GM19043 (cell line): ENCODE results near the gene PTPRM.

Experiments used
- ATAC-seq: cut with Tn5 transposase; IDR thresholded peaks from one replicate; pipeline ENCODE4 v1.9.1; 2021; ENCODE audit warnings: low read depth; ENCODE audit not compliant: unreplicated experiment

The PTPRM gene

DNA sequence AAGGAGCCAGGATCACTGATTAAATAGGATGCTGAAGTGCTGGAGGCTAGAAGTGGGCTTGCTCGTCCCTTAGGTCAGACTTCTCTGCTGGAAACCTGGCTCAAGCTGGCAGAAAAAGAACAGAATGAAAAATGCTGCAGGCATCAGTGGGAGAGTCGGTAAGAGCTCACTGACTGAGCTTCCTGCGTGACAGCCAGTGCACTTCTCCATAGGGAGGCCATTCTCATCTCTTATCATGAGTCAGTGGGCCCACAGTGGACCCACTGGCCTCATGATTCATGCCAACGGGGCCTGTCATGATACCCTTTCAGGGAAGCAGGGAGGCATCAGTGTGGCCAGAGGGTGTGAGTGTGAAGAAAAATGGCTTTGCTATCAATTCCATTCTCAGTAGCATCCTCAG, 498.2 kb downstream of the PTPRM start:
- no peak for ATAC-seq

DNA sequence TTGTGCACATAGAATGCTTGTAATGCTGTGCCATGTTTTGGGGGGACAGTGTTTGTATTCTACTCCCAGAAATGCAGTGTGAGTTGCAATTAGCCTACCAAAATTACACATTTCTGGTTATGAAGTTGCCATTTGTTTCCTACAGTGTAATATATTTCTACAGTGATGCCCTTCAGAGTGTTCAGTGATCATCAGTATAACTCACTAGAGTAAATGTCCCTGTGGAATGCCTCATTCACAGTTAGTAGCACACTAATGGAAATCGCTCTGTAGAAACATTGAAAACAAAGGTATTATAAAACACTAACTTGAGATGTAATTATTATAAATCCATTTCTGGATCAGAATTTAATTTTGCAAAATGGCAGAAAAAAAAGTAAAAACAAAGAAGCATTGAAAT, 498.7 kb downstream of the PTPRM start:
- no peak for ATAC-seq

DNA sequence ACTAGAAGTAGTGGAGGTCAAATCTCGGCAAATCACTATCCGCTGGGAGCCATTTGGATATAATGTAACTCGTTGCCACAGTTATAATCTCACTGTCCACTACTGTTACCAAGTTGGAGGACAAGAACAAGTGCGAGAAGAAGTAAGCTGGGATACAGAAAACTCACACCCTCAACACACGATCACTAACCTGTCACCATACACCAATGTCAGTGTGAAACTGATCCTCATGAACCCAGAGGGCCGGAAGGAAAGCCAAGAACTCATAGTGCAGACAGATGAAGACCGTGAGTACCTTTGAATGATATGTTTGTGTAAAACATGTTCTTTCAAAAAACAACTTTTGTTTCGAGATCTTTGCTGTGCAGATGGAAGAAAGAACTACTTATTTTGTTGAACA, 502.6 kb downstream of the PTPRM start:
- no peak for ATAC-seq

DNA sequence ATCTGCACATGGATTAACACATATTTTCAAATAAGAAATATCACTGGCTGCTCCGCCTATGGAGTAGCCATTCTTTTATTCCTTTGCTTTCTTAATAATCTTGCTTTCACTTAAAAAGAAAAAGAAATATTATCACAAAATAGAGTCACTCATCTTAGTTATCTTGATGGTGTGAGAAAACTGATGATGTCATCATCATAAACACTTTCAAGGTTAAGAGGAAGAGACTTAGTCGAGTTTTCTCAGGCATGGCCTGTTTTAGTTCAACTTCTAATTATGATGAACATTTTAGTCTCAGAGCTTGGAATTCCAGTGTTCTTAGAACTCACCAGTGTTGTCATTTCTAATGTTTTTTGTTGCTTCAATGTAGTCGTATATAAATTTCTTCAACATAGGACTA, 506.1 kb downstream of the PTPRM start:
- no peak for ATAC-seq

DNA sequence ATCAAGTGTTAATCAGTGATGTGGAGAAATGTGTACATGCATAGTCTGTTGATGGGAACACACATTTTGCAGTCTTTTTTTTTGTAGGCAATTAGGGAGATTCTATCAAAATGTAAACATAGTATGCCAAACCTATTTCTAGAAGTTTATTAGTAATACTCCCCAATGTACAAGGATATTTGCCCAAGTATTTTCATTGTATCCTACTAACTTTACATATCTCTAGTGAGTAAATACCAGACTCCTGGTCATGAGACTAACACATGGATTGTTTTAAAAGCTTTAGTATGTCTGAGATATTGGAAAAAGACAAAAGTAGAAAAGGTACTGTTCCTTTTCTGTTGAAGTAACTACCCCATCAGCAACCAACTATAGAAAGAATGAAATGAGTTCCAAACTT, 513.0 kb downstream of the PTPRM start:
- no peak for ATAC-seq

DNA sequence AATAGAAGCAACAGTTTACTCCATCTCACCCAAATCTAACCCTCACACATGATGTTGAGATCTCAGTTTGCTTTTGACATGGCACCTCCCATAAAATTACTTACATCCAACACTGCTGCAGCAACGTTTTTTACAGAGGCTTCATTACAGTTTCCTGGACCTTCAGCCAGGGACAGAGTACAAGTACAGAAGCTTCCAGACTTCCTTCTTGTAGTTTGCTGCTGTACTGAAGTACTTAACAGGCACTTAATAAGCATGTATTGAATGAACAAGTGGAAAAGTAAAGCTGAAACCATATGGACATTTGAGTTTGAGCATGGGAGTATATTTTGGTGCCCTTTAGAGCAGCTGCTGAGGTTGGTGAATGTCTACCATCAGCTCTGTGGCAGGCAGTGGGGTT, 514.2 kb downstream of the PTPRM start:
- ATAC-seq: no peak

DNA sequence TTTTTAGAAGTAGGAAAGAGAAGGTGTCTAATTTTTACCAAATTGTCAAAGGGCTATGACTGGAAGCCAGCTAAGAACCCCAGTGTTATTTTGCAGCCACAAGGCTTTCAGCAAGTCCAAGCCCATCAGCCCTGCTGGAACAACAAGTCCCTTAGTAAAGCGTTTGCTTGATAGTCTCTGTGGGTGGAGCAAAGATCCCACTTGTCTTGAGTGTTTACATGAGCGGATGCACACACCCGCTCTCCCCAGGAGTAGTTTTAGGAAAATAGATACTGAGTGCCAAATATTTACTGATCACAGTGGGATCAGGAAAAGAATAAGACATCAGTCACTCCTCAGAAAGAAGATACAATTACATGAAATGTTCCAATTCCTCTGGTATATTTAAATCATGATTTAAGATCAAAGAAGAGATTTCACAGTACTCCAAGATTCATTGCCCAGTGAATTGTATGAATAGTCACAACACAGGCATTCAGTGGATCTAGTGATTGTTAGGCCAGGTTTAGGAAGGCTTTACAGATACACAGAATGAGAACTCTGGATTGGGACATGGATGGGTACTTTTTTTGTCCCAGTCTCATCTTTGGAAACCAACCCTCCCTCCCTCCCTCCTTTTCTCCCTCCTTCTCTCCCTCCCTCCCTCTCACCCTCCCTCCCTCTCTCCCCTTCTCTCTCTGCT, 514.9 kb downstream of the PTPRM start:
- no peak for ATAC-seq

DNA sequence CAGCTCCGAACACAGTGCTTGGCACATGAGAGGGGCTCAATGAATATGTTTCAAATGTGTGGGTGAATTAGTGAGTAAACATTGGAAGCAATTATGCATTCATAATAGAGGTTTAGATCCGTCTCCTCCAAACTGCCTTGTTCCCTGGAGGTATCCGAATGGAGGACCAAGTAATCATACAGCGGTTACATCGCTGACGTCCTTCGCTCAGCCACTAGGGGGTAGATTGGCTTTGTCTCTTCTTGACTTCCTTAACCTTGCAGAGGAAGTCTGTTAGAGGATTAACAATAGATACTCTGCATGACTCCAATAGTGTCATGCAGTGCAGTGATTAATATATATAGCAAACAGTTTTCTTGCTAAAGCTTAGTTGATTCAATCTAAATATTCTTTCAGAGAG, 517.0 kb downstream of the PTPRM start:
- ATAC-seq: no peak

DNA sequence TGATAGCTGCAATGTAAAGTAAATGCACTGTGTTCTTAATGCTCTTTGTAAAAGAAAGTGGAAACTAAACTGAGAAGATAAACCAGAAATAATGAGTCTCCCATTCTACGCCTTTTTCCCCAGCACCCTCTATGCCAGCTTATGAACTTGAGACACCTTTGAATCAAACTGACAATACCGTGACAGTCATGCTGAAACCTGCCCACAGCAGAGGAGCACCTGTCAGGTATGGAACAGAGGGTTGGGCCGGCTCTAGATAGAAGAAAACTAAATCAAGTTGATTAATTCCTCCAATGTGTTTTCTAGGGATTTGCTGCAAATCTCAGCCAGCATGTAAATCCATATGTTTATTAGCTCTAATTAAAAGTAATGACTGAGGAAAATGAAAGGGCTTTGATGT, 521.5 kb downstream of the PTPRM start:
- ATAC-seq: no peak

DNA sequence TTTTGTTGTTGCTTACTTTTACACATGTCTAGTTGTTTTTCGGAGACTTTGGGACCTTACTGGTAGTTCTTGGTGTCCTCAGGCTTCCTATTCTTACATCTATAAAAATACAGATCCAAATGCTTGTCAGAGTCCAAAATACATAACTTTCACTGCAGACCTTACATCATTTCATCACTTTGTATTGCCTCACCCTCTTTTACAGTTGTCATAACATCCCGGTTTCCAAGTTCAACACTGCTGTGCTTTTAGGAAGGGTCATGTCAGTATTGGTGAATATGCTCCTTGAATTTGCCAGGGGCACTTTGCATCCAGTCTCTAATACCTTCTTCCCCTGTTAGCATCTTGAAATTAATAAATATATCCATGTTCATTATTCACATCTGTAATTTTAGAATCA, 523.9 kb downstream of the PTPRM start:
- no peak for ATAC-seq

DNA sequence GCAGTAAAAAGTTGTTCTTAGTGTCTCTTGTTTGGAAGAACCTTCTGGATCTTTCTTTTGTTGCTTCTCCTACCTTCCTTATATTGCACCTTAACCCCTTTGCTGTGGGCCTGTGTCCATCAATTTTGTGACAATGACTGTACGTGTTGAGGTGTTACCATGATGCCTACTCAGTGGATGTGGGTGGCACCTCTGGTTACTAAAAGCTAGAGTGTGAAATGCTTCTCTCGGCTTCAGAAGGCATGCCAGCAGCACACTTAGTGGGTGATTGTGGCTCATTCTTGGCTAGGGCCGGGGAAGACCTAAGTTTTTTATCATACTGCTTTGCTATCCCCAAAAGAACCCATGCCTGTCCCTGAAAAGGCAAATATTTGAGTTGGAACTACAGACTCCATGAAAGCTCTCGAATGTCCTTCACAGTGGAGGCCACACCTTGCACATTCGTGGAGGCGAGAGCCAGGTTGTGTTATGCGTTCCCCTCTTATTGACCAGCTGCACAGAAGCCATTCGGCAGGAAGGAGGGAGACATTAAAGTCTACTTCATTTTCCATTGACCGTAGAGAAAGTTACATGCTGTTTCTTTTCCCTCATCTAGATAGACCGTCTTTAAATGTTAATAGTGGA, 528.9 kb downstream of the PTPRM start:
- no peak for ATAC-seq

DNA sequence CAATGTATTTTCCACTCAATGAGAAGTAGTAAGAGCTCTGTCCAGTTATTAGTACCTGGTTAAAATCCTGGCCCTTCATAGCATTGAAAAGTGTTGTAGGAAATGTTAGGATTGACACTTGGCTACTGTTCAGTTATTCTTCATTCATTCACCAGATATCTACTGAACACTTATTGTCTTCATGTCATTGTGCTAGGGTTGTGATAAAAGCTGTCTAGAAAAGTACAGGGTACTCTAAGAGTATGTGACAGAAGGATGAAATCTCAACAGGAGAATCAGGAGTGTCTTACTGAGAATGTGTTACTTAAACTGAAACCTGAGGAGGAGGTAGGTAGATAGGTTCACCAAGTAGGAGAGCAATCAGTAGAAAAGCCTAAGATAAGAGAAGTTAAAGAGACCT, 530.3 kb downstream of the PTPRM start:
- no peak for ATAC-seq

DNA sequence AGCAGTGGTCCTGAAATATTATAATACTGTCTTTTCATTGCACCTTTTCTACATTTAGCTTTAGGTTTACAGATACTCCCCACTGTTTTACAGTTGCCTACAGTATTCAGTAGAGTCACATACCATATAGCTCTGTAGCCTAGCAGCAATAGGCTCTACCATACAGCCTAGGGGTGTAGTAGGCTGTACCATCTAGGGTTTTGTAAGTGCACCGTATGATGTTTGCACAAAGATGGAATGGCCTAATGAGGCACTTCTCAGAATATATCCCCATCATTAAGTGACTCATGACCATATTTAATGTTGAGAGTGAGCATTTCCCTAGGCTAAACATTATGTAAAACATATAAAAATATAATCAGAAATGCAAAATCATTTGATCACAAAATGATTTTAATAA, 530.8 kb downstream of the PTPRM start:
- ATAC-seq: no peak

DNA sequence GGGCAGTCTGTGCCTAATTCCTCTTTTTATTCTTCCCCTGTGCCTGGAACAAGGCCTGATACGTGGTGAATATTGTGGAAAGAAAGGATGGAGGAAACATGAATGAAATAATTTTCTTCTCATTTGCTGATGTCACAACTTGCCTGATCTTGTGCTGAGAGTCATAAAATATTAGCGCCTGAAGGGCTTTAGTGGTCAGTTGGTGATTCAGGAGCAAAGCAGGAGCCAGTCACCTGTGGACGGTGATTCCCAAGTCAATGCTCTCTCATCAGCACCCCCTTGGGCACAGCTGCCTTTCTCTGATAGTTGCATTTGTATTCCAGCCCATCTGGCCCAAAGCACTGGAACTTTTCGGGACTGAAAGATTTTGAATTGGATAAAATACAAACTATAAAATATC, 539.5 kb downstream of the PTPRM start:
- no peak for ATAC-seq

DNA sequence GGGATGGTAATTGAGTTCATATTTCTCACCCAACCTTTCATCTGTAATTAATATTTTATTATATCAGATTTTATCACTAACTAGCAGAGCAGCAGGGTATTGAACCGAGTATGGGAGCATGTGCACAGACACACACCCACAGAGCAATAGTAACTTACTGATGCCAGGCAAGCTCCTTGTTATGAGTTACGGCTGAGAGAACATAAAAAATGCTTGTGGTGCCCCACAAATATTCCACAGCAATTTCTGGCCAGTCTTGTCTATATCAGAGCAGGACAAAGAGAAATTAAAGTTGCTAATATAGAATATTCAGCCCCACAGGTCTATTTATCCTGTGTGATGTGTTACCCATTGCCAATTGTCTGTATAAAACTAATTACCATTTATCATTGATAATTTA, 540.3 kb downstream of the PTPRM start:
- ATAC-seq: no peak

DNA sequence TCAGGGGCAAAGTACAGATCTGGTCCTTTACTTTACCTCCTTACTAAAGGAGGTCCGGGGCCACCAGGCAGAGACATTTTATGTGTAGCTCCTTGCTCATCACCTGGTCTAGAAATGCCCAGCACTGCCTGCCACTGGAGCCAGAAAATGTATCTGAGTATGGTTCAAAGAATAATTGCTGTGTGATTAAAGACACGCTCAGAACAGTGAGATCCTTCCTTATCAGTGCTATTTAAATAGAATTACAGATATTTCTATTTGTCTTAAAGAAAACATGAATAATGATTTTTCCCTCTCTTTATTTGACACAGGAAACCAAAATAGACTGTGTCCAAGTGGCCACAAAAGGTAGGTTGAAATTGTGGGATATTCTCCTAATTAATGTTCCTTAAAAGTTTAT, 547.4 kb downstream of the PTPRM start:
- ATAC-seq: no peak

DNA sequence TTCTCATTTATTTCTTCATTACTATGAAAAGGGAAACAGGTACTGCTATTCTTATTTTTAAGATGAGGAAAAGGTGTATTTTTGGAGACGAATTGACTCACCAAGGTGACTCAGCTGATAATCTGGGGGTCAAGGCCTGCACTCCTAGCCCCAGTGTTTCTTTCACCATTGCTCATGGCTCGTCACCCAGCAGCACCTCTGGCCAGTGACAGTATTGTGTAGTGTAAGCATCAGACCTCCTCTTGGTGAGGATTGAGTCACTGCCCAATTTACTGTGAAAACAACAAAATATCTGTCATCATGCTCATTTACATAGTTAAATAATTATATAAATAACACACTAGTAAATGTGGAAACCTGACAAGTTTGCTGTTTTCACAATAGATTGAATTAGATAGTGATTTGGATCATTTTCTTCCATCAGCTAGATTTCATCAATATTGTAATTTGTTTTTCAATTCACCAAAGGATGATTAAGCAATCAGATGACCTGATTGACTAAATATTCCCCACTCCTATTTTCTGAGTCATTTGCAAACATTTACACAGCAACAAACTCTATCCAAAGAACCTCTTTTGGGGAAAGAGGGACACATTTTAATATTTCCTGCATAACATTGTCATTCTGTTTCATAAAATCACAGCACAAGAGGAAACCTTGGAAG, 549.4 kb downstream of the PTPRM start:
- no peak for ATAC-seq

DNA sequence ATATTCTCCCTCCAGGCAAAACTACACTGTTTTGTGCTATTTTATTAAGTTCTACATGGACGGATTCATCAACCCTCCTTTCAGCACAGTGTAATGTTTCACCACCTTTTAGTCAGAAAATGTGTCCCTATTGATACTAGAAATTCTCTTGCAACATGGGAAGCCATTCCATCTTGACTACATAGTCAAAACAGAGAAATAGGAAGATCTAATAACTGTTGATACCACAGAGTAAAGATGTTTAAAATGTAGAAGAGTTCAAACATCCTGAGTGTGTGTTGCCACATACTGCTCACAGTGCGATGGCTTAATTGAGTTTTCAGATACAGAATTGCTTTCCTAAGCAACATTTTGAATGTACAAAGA, 549.9 kb downstream of the PTPRM start:
- no peak for ATAC-seq

DNA sequence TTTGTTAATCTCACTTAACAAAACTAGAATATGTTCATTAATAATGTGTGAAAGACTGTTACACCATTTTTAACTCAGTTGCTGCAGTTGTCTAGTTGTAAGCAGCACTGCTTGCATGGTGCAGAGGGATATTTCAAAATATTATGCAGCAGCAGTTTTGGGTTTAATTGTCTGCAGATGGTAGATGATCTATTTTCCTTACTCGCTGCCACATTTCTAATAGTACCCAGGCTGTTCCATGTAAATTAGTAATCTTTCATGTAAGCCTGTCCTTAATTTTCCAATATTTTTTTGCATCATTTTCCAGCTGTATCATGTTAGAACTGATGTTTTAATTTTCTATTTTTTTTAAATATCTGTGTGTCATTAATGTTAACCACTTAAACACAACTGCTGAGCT, 554.0 kb downstream of the PTPRM start:
- no peak for ATAC-seq

DNA sequence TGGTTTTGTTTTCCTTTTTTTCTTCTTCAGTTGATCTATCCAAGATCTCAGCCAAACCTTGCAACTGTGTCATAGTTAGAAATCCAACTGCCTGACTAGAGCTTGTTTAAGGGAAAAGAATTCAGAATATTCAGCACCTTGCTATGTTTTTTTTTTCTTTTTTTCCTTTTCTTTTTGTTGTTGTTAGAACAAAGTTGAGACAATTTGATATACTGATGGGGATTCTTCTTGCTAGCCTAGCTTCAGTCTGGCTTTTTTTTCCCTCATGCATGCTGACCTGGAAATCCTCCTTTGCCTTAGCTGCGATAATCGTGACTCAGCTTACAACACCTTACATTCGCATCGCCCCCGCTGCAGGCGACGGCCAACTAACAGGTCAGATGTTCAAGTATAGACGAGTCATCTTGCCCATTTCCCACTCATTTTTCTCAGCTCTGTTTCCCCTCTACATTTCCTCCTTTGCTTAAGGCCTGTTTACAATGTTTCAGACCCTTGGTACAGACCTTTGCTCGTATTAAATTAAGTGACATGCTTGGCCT, 554.9 kb downstream of the PTPRM start:
- ATAC-seq: no peak

DNA sequence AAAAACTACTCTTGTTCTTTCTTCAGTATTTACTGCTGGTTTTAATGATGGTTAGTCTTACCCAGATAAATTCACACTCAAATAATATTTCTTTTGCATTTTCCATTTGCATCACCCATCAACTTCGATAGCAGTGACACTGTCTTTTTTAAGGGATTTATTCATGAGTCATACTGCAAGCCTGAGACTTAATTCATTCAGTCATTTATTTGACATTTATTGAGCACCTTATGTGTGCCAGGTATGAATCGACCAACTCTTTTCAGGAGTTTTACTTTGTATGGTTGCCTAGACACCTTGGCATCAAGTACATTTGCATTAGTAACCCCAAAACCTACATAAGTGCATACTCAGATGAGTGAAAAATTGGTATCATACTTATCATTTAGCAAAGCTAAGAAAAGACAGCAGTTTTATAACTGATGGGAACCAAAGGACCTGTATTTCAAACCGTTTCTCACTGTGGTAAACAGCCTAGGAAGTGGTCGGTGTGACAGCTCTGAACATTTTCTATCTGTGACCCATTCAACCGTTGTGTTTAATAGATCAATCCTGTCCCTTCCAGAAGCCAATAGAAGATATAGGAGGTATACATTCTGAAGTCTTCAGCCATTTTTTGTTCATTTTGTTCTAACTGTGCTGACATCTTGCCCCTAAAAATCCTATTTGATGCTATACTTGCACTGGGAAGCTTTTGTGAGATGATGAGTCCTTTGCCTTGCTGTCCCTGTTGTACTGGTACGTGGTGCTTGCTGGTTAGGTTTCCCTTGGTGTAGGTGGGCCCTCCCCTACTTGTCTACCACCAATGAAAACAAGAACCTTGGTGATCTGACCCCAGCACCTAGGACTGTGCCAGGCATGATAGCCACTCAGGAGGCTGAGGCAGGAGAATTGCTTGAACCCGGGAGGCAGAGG, 557.4 kb downstream of the PTPRM start:
- no peak for ATAC-seq
